K562 (cell line): ENCODE measurements around the gene NTRK1. TPM values are rescaled to one million over a fixed set of nuclear protein-coding genes. Genes with fewer than 3 reads are reported as not detected.

Experiments
- ATAC-seq: fragments of 200-7000 bp; cut with Tn5 transposase; 3 replicates; pipeline ENCODE4 v1.9.1; 2020; ENCODE audit warnings: moderate library complexity
- BruUV-seq: library from RNA; stranded (reverse); fragments of 400-500 nt; replicated peaks from 2 replicates; lab custom pipeline; 2021; lab: Mats Ljungman, UMichigan
- CTCF ChIA-PET: fragments of 300-600 bp; formaldehyde crosslinking; extraction: SDS; loops from one replicate; lab custom pipeline; 2021; ENCODE audit warnings: low intra/inter-chr PET ratio; lab: Yijun Ruan, JAX
- POLR2A ChIA-PET: fragments of 300-600, 350-650 bp; sonication (Branson Sonifier 250); formaldehyde crosslinking; extraction: SDS; loops from one replicate; lab custom pipeline; 2021; ENCODE audit warnings: antibody characterized with exemption, inconsistent platforms; lab: Yijun Ruan, JAX
- DNase-seq, 4 experiments: peaks; one replicate each; pipeline versions ENCODE4 v3.0.0 to v3.0.0-alpha.2; 2011 to 2018; ENCODE audit warnings: low spot score in 3 of 4, mixed read lengths in 3 of 4; ENCODE audit errors: extremely low read depth in 1 of 4
- FAIRE-seq: peaks from 2 replicates; lab custom pipeline; 2011; peaks lifted over from hg19 to GRCh38; lab: Jason Lieb, UNC
- H2AFZ ChIP-seq: 2 replicates; pipeline ENCODE4 v1.6.0; 2011; ENCODE audit warnings: low read depth, low read length, control low read depth, inconsistent platforms
- H3K27ac ChIP-seq: fragments of 200-600 bp; 3 replicates; pipeline ENCODE4 v1.8.0; 2011; ENCODE audit warnings: low read depth, mild to moderate bottlenecking, control low read depth, inconsistent platforms, low read length, moderate library complexity, mixed read lengths; ENCODE audit errors: extremely low read depth
- H3K27me3 ChIP-seq, 2 experiments: fragments of 300-600 bp in 1 of 2; 2 replicates in 1 of 2; 3 replicates in 1 of 2; pipeline versions ENCODE4 v1.6.0 to v1.8.0; 2011; ENCODE audit warnings: inconsistent platforms in 2 of 2, low read length in 2 of 2, mild to moderate bottlenecking in 1 of 2, mixed read lengths in 1 of 2, moderate library complexity in 1 of 2; ENCODE audit not compliant: control insufficient read depth in 2 of 2, insufficient read depth in 2 of 2
- H3K36me3 ChIP-seq: fragments of 300-600 bp; 3 replicates; pipeline ENCODE4 v1.8.0; 2011; ENCODE audit warnings: mild to moderate bottlenecking, low read length, inconsistent platforms; ENCODE audit not compliant: control insufficient read depth, insufficient read depth
- H3K4me1 ChIP-seq, 2 experiments: fragments of 200-600 bp in 1 of 2; replicated peaks in 1 of 2; 2 replicates in 1 of 2; 3 replicates in 1 of 2; pipeline versions ENCODE4 v1.5.1 to v1.8.0; 2011; ENCODE audit warnings: inconsistent platforms in 2 of 2, low read length in 2 of 2, mild to moderate bottlenecking in 1 of 2, mixed read lengths in 1 of 2, moderate library complexity in 1 of 2; ENCODE audit not compliant: control insufficient read depth in 2 of 2, insufficient read depth in 2 of 2
- H3K4me2 ChIP-seq: 2 replicates; pipeline ENCODE4 v1.6.1; 2011; ENCODE audit warnings: low read length, control low read depth, inconsistent platforms, mixed read lengths; ENCODE audit not compliant: insufficient read depth
- H3K4me3 ChIP-seq: fragments of 200-600 bp; sonication (generic), shearing (Covaris generic); 2 replicates; pipeline ENCODE4 v1.5.1; 2016; ENCODE audit warnings: control low read depth, inconsistent platforms
- H3K79me2 ChIP-seq: fragments of 200-600 bp; 3 replicates; pipeline ENCODE4 v1.8.0; 2011; ENCODE audit warnings: low read length, inconsistent platforms; ENCODE audit not compliant: control insufficient read depth, insufficient read depth
- H3K9ac ChIP-seq, 2 experiments: 2 replicates each; pipeline versions ENCODE4 v1.6.0 to v1.6.1; 2011; ENCODE audit warnings: low read depth in 2 of 2, low read length in 2 of 2, control low read depth in 1 of 2, inconsistent platforms in 1 of 2, mild to moderate bottlenecking in 1 of 2, mixed read lengths in 1 of 2; ENCODE audit not compliant: insufficient read depth in 1 of 2
- H3K9me1 ChIP-seq: one replicate; pipeline ENCODE4 v1.6.0; 2011; ENCODE audit warnings: inconsistent platforms, mild to moderate bottlenecking, low read length, moderate library complexity; ENCODE audit not compliant: control insufficient read depth, insufficient read depth
- H3K9me3 ChIP-seq: replicated peaks from 2 replicates; pipeline ENCODE4 v1.5.1; 2011; ENCODE audit warnings: low read depth, low read length, inconsistent platforms; ENCODE audit not compliant: control insufficient read depth, insufficient read depth
- H4K20me1 ChIP-seq: replicated peaks from 2 replicates; pipeline ENCODE4 v1.6.1; 2011; ENCODE audit warnings: low read length, inconsistent platforms, mixed read lengths; ENCODE audit not compliant: control insufficient read depth, insufficient read depth
- CEBPB ChIP-seq: fragments of 450-650 bp; IDR thresholded peaks from 2 replicates; pipeline ENCODE4 v1.6.1; 2016; ENCODE audit warnings: missing genetic modification characterization, missing compliant biosample characterization
- PHB2 ChIP-seq: fragments of 450-650 bp; IDR thresholded peaks from 2 replicates; pipeline ENCODE4 v1.6.1; 2017; ENCODE audit warnings: low read depth
- TEAD4 ChIP-seq, 2 experiments: sonication (generic) in 1 of 2; formaldehyde crosslinking in 1 of 2; IDR thresholded peaks; 2 replicates each; pipeline versions ENCODE4 v1.6.1 to v1.8.0; 2012 to 2022; ENCODE audit warnings: borderline replicate concordance in 1 of 2, inconsistent platforms in 1 of 2, low read length in 1 of 2, mild to moderate bottlenecking in 1 of 2, missing genetic modification reagents in 1 of 2
- ZNF217 ChIP-seq: sonication (generic); formaldehyde crosslinking; IDR thresholded peaks from 2 replicates; pipeline ENCODE4 v1.8.0; 2022; ENCODE audit warnings: mild to moderate bottlenecking, missing genetic modification reagents
- ZNF551 ChIP-seq: fragments of 250-450 bp; sonication (Bioruptor Pico); IDR thresholded peaks from 2 replicates; pipeline ENCODE4 v1.5.0; 2021; ENCODE audit warnings: mild to moderate bottlenecking, moderate library complexity
- WGBS: fragments of 100-300 bp; shearing (Covaris generic); methylation state at CpG from one replicate; pipeline ENCODE4 v1.1.6; 2016; ENCODE audit warnings: low coverage, mixed read lengths; ENCODE audit not compliant: insufficient coverage; ENCODE audit errors: missing lambda C conversion rate; 5-methylcytosine and 5-hydroxymethylcytosine counted together
- in situ Hi-C: fragments of 300-500 bp; cut with MboI; formaldehyde crosslinking; loops from 4 replicates; pipeline ENCODE4 v1.15.0; 2018; ENCODE audit warnings: inconsistent platforms, mixed read lengths
- intact Hi-C: fragments of 100-400 bp; cut with micrococcal nuclease; formaldehyde crosslinking; loops from 2 replicates; pipeline ENCODE4 v1.14.2; 2022
- polyA plus RNA-seq, 8 experiments: library from polyadenylated mRNA; depleted of rRNA in 4 of 8; stranded (reverse) in 5 of 8; unstranded in 3 of 8; fragments of >200 nt; fragmentation: Nextera tagmentation in 2 of 8; fragmentation: Illumina TruSeq in 1 of 8; extraction: Ambion mirVana in 2 of 8; extraction: Trizol in 1 of 8; gene quantifications; 2 replicates each; pipeline versions ENCODE4 v1.2.1 to v1.2.3, GENCODE V29; 2011 to 2014; ENCODE audit warnings: inconsistent platforms in 1 of 8, missing spikeins in 1 of 8
- total RNA-seq, 7 experiments: library from RNA; depleted of rRNA in 6 of 7; stranded (reverse); fragments of >200 nt in 6 of 7; fragmentation: Illumina TruSeq in 2 of 7; extraction: Trizol in 2 of 7; gene quantifications; 2 replicates each; pipeline versions ENCODE4 v1.2.1 to v1.2.3, GENCODE V29; 2011 to 2021; ENCODE audit warnings: low replicate concordance in 1 of 7
- TF ChIP-seq, protein P1 (sequence below): IDR thresholded peaks from 2 replicates; pipeline ENCODE4 v1.6.1; 2011; ENCODE audit warnings: borderline replicate concordance, low read depth, mild to moderate bottlenecking, moderate library complexity, low read length; ENCODE audit not compliant: insufficient read depth, poor library complexity, severe bottlenecking
- TF ChIP-seq, protein P2 (sequence below): fragments of 450-650 bp; IDR thresholded peaks from 2 replicates; pipeline ENCODE4 v1.6.1; 2017; ENCODE audit warnings: antibody characterized with exemption, mild to moderate bottlenecking

Gene NTRK1
- total and polyA plus RNA-seq, 9 of the 15 experiments (the other 6 are each of a cell fraction or from before 2014, with no cell fraction given), result 0.46 to 30.0 (median 7.9) TPM

DNA sequence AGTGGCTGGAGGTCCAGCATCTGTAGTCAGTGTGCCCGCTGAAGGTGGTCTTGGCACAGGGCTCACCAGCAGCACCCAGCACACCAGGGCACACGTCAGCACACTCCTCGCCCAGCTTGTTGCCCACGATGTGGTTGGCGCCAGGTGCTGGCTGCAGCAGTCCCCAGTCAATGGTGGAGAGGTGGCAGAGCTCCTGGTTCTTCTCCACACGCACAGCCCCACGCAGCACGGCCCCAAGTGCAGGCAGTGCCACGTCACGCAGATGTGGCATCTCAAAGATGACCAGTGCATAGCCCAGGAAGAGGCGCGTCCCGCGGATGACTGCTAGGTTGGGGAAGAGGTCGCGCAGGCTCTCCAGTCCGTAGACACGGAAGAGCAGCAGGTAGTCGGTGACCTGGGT is 6.9 kb upstream of the NTRK1 start:
- CTCF ChIA-PET, result no interaction called here
- no peak for FAIRE-seq

More for the DNA sequence above, 6.9 kb upstream of the NTRK1 start:
- BruUV-seq, result no TSS peak
- H3K9me3 ChIP-seq, result no peaks in the 10 kb centered on the region
- ATAC-seq (no peak), DNase-seq (no peak)
- no peaks in the 10 kb centered on the region for H3K9me1 ChIP-seq
- no peak overlapping the region for H2AFZ ChIP-seq
- H3K4me3 ChIP-seq, result no peak overlapping the region
- H3K27me3 ChIP-seq, result no peaks in the 10 kb centered on the region
- no peak overlapping the region for H3K9ac ChIP-seq
- H3K36me3 ChIP-seq, result no peaks in the 10 kb centered on the region
- WGBS, result 65% methylated on average over 15 of the region's 19 CpGs
- no peaks in the 10 kb centered on the region for H3K79me2 ChIP-seq
- POLR2A ChIA-PET, result interaction anchor here (1.1 to 1.4 kb wide), 2 partner anchors 15 to 36 kb away, joined by 3 read pairs; no protein-coding TSS in a partner anchor
- H3K4me2 ChIP-seq, result no peak overlapping the region
- H3K4me1 ChIP-seq, result peaks cover 31 to 47% of the 10 kb centered on the region in 2 experiments
- TF ChIP-seq, protein P1, sequence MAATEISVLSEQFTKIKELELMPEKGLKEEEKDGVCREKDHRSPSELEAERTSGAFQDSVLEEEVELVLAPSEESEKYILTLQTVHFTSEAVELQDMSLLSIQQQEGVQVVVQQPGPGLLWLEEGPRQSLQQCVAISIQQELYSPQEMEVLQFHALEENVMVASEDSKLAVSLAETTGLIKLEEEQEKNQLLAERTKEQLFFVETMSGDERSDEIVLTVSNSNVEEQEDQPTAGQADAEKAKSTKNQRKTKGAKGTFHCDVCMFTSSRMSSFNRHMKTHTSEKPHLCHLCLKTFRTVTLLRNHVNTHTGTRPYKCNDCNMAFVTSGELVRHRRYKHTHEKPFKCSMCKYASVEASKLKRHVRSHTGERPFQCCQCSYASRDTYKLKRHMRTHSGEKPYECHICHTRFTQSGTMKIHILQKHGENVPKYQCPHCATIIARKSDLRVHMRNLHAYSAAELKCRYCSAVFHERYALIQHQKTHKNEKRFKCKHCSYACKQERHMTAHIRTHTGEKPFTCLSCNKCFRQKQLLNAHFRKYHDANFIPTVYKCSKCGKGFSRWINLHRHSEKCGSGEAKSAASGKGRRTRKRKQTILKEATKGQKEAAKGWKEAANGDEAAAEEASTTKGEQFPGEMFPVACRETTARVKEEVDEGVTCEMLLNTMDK, result no peak
- TF ChIP-seq ZNF217 (no peak), PHB2 (no peak), ZNF551 (no peak), CEBPB (tag) (0 out of 2 replicates have a peak, but pooled peaks have one; percentile 4), TEAD4 (IDR thresholded peaks at IDR 0.05; ENCODE audit: low read length) (no peak), TEAD4 (CRISPR knock-in tag; IDR thresholded peaks at IDR 0.05; ENCODE audit: borderline replicate concordance) (peak; percentile 69; the same call in 1 of the 2 replicates)
- TF ChIP-seq, protein P2, sequence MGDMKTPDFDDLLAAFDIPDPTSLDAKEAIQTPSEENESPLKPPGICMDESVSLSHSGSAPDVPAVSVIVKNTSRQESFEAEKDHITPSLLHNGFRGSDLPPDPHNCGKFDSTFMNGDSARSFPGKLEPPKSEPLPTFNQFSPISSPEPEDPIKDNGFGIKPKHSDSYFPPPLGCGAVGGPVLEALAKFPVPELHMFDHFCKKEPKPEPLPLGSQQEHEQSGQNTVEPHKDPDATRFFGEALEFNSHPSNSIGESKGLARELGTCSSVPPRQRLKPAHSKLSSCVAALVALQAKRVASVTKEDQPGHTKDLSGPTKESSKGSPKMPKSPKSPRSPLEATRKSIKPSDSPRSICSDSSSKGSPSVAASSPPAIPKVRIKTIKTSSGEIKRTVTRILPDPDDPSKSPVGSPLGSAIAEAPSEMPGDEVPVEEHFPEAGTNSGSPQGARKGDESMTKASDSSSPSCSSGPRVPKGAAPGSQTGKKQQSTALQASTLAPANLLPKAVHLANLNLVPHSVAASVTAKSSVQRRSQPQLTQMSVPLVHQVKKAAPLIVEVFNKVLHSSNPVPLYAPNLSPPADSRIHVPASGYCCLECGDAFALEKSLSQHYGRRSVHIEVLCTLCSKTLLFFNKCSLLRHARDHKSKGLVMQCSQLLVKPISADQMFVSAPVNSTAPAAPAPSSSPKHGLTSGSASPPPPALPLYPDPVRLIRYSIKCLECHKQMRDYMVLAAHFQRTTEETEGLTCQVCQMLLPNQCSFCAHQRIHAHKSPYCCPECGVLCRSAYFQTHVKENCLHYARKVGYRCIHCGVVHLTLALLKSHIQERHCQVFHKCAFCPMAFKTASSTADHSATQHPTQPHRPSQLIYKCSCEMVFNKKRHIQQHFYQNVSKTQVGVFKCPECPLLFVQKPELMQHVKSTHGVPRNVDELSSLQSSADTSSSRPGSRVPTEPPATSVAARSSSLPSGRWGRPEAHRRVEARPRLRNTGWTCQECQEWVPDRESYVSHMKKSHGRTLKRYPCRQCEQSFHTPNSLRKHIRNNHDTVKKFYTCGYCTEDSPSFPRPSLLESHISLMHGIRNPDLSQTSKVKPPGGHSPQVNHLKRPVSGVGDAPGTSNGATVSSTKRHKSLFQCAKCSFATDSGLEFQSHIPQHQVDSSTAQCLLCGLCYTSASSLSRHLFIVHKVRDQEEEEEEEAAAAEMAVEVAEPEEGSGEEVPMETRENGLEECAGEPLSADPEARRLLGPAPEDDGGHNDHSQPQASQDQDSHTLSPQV, result no peak
- intact Hi-C loops (no loop called here), in situ Hi-C loops (no loop called here)
- no peaks in the 10 kb centered on the region for H4K20me1 ChIP-seq
- H3K27ac ChIP-seq, result no peak overlapping the region
